GM19467 (cell line): Measurements from ENCODE around the gene MXD4.

Experiments used
- ATAC-seq: cut with Tn5 transposase; IDR thresholded peaks from one replicate; pipeline ENCODE4 v1.9.1; 2021; ENCODE audit warnings: mild to moderate bottlenecking, moderate library complexity; ENCODE audit not compliant: unreplicated experiment

Gene MXD4

DNA sequence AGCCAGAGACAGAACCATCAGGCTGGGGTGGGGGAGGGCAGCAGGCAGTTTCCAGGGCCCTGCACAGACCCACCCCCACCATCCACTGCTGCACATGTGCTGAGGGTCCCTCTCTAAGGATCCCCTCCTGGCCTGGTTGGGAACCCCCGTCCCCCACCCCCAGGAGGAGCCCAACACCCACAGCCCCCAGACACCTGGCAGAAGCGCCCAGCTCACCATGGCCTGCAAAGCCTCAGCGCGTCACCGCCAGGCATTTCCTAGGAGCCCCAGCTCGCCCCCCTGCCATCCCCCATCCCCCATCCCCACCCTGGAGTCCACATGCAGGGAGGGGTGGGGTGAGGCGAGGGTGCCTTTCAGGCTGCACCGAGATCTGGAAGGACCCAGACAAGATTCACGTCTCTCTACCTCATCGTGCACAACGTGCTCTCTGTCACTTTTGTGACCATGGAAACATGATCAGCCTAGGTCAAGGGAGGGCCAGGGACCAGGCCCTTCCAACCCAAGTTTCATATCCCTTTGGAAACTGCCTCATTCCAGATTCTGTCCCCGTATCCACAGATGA is 9.3 kb downstream of the MXD4 start:
- no peak for ATAC-seq

GRCh38 chr4:2251795-2252529 is 9.9 kb downstream of the MXD4 start:
- ATAC-seq = no peak

DNA sequence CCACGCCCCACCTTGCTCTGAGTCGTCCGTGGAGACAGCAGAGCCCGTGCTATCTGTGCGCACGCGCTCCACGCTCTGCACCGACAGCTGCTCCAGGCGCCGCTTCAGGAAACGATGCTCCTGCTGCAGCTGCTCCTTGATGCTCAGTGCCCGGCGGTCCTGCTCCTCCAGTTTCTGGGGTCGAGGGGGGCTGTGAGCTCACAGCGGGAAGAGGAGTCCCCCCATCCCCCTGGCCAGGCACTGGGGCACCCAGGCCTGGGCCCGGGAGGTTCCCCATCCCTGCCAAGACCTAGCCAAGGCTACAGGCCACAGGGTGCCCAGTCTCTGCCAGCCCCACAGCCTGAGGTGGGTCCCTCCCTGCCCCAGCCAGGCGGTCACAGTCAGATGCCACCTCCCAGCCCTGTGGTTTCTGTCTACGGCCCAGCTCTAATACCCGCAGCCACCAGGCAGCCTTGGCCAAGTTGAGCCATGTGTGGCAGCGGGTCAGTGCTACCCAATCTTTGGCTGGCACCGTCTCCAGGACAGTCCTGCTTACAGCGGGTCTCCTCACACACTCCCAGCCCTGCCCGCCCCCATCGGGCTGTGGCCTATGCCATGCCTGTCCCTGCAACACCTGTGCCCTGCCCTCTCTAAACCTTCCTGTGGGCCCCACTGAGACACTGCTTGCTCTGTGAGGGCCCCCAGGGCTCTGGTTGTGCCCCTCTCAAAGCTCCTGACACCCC is 10.7 kb downstream of the MXD4 start:
- no peak for ATAC-seq

- no peak for ATAC-seq
These were observed 11.4 kb downstream of the MXD4 start for GRCh38 chr4:2250357-2251072.

GRCh38 chr4:2249526-2250356 is 12.2 kb downstream of the MXD4 start:
- no peak for ATAC-seq

DNA sequence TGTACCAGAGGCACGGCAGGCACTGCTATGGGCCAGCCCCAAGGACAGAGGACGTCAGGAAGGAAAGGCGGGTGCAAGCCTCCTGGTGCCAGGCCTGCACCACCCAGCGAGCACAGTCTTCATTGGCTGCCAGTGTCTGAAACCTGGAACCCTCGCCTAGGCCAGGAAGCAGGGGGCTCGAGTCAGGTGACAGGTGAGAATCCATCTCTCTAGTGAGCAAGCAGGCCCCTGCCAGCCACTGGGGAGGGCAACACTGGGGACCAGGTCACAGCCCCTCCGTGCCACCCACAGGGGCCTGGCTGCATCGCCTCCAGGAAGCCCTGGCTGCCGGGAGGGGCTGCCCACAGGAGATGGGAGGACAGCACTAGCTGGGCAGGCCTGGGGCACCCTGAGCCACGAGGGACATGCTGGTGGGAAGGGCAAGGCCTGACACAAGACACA is 13.1 kb downstream of the MXD4 start:
- ATAC-seq = no peak

GRCh38 chr4:2248044-2248780 is 13.7 kb downstream of the MXD4 start:
- ATAC-seq = no peak

GRCh38 chr4:2247128-2248043 is 14.5 kb downstream of the MXD4 start:
- ATAC-seq = no peak

GRCh38 chr4:2246384-2247127 is 15.4 kb downstream of the MXD4 start:
- ATAC-seq = no peak

GRCh38 chr4:2245787-2246275 is 16.1 kb downstream of the MXD4 start:
- no peak for ATAC-seq

GRCh38 chr4:2245057-2245786 is 16.7 kb downstream of the MXD4 start:
- ATAC-seq = no peak

GRCh38 chr4:2243681-2244380 is 18.1 kb downstream of the MXD4 start:
- no peak for ATAC-seq

GRCh38 chr4:2241410-2242353 is 20.2 kb downstream of the MXD4 start, which contains the start of the genes HAUS3 and POLN:
Gene HAUS3 (minus strand): TSS chr4:2242121. CDS start chr4:2240946, 1,175 bp downstream.
Gene POLN (minus strand): TSS chr4:2242121. CDS start chr4:2229231, 12,890 bp downstream.
- ATAC-seq = peak; percentile 79

DNA sequence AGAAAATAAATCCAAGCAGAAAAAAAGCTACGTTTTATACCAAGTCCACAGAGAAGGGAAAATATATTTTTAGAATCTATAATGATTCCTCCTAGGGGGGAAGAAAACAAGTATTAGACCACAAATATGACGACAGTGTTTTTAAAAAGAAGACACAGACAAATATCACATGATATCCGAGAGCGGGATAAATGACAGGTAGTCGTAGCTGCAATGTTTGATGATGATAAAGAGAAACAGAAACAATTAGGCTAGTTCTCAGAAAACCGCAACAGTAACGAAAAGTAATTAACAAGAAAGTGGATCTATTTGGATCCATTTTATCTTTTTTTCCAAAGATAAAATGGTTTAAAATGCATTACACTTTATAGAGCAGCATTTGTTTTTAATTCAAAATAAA is 20.9 kb downstream of the MXD4 start:
- no peak for ATAC-seq

GRCh38 chr4:2236944-2237666 is 24.8 kb downstream of the MXD4 start:
- ATAC-seq = no peak
